Measurements from ENCODE around the gene MRPL12. TPM values are rescaled to one million over a fixed set of nuclear protein-coding genes. Genes with fewer than 3 reads are reported as not detected.

Gene MRPL12
- total RNA-seq, 1 donor from 2014 or later = 38.7 TPM

- Mint-ChIP-seq H3K9me3 (ENCODE audit: low read depth) (no peaks in the 10 kb centered on the region), H3K27ac (ENCODE audit: unreplicated experiment) (no peak overlapping the region), H3K4me1 (ENCODE audit: low read depth) (peaks cover 26% of the 10 kb centered on the region), H3K36me3 (ENCODE audit: low read depth) (peaks cover 12% of the 10 kb centered on the region), H3K4me3 (ENCODE audit: unreplicated experiment) (no peak overlapping the region), H3K27me3 (ENCODE audit: low read depth) (no peaks in the 10 kb centered on the region)
- DNase-seq (ENCODE audit: low spot score) = no peak
- TF ChIP-seq CTCF (IDR thresholded peaks at IDR 0.05) = no peak
Measured at GRCh38 chr17:81707725-81708646, 4.8 kb downstream of the MRPL12 start.

- H3K27me3 Mint-ChIP-seq (ENCODE audit: low read depth) = no peaks in the 10 kb centered on the region
- no peak overlapping the region for H3K4me3 Mint-ChIP-seq (ENCODE audit: unreplicated experiment)
- H3K27ac Mint-ChIP-seq (ENCODE audit: unreplicated experiment) = no peak overlapping the region
- peaks cover 30% of the 10 kb centered on the region for H3K4me1 Mint-ChIP-seq (ENCODE audit: low read depth)
- DNase-seq (ENCODE audit: low spot score) = no peak
- H3K36me3 Mint-ChIP-seq (ENCODE audit: low read depth) = peaks cover 12% of the 10 kb centered on the region
- TF ChIP-seq CTCF (IDR thresholded peaks at IDR 0.05) = no peak
- no peaks in the 10 kb centered on the region for H3K9me3 Mint-ChIP-seq (ENCODE audit: low read depth)
Measured at GRCh38 chr17:81708739-81709185, 5.6 kb downstream of the MRPL12 start.

GRCh38 chr17:81710514-81711308 is 7.5 kb downstream of the MRPL12 start:
- peaks cover 20% of the 10 kb centered on the region for H3K4me1 Mint-ChIP-seq (ENCODE audit: low read depth)
- peak; percentile 0 for TF ChIP-seq CTCF (IDR thresholded peaks at IDR 0.05)
- H3K36me3 Mint-ChIP-seq (ENCODE audit: low read depth) = peaks cover 10% of the 10 kb centered on the region
- H3K27ac Mint-ChIP-seq (ENCODE audit: unreplicated experiment) = no peak overlapping the region
- H3K9me3 Mint-ChIP-seq (ENCODE audit: low read depth) = no peaks in the 10 kb centered on the region
- no peaks in the 10 kb centered on the region for H3K27me3 Mint-ChIP-seq (ENCODE audit: low read depth)
- no peak overlapping the region for H3K4me3 Mint-ChIP-seq (ENCODE audit: unreplicated experiment)
- DNase-seq (ENCODE audit: low spot score) = no peak

GRCh38 chr17:81711814-81712467 is 8.8 kb downstream of the MRPL12 start, which contains the start of gene SLC25A10:
Gene SLC25A10, plus strand, starts transcription at chr17:81712284. Its CDS starts 143 bp downstream, at chr17:81712427.
- TF ChIP-seq CTCF (IDR thresholded peaks at IDR 0.05) = peak; percentile 19
- Mint-ChIP-seq H3K27me3 (ENCODE audit: low read depth) (no peaks in the 10 kb centered on the region), H3K27ac (ENCODE audit: unreplicated experiment) (peak within 1 kb of the TSS; percentile 81), H3K4me3 (ENCODE audit: unreplicated experiment) (peak within 1 kb of the TSS; percentile 76), H3K4me1 (ENCODE audit: low read depth) (peaks cover 20% of the 10 kb centered on the region), H3K36me3 (ENCODE audit: low read depth) (peaks cover under 1% of the 10 kb centered on the region), H3K9me3 (ENCODE audit: low read depth) (no peaks in the 10 kb centered on the region)
- DNase-seq (ENCODE audit: low spot score) = no peak
